Neural cell (in vitro differentiated cells): Measurements from ENCODE around the gene SLC12A4. TPM values are rescaled to one million over a fixed set of nuclear protein-coding genes. Genes with fewer than 3 reads are reported as not detected.

ENCODE experiments used
- H2AFZ ChIP-seq: fragments of 200-600, 300-800 bp; sonication (generic), shearing (Covaris generic); 2 replicates; pipeline ENCODE4 v1.6.0; 2014; ENCODE audit warnings: low read depth, mild to moderate bottlenecking, antibody characterized with exemption, low read length, moderate library complexity
- H3F3A ChIP-seq: fragments of 200-600 bp; shearing (Covaris generic); 2 replicates; pipeline ENCODE4 v1.6.1; 2016; ENCODE audit warnings: mild to moderate bottlenecking, moderate library complexity, mixed read lengths, antibody characterized with exemption, low read length; ENCODE audit not compliant: insufficient read depth, poor library complexity, severe bottlenecking
- H3K27ac ChIP-seq: fragments of 200-600, 300-800 bp; sonication (generic), shearing (Covaris generic); 2 replicates; pipeline ENCODE4 v1.5.1; 2014; ENCODE audit warnings: mild to moderate bottlenecking, low read length, moderate library complexity
- H3K27me3 ChIP-seq: fragments of 300-800, 200-600 bp; sonication (generic), shearing (Covaris generic); 2 replicates; pipeline ENCODE4 v1.6.0; 2014; ENCODE audit warnings: mild to moderate bottlenecking, low read depth, low read length, moderate library complexity; ENCODE audit not compliant: insufficient read depth
- H3K36me3 ChIP-seq: fragments of 300-800, 200-600 bp; sonication (generic), shearing (Covaris generic); 2 replicates; pipeline ENCODE4 v1.5.1; 2014; ENCODE audit warnings: mild to moderate bottlenecking, antibody characterized with exemption, low read length, moderate library complexity; ENCODE audit not compliant: insufficient read depth
- H3K4me2 ChIP-seq: fragments of 300-800, 200-600 bp; sonication (generic), shearing (Covaris generic); 2 replicates; pipeline ENCODE4 v1.6.0; 2014; ENCODE audit warnings: mild to moderate bottlenecking, low read length
- H3K4me3 ChIP-seq: fragments of 300-800, 200-600 bp; sonication (generic), shearing (Covaris generic); 2 replicates; pipeline ENCODE4 v1.5.1; 2014; ENCODE audit warnings: mild to moderate bottlenecking, low read length, moderate library complexity
- H3K79me2 ChIP-seq: fragments of 200-600 bp; shearing (Covaris generic); replicated peaks from 2 replicates; pipeline ENCODE4 v1.6.0; 2014; ENCODE audit warnings: mild to moderate bottlenecking, low read length, moderate library complexity; ENCODE audit not compliant: insufficient read depth
- H3K9ac ChIP-seq: fragments of 300-800, 200-600 bp; sonication (generic), shearing (Covaris generic); 2 replicates; pipeline ENCODE4 v1.6.1; 2016; ENCODE audit warnings: mild to moderate bottlenecking, low read length, mixed read lengths
- H3K9me2 ChIP-seq: fragments of 200-600 bp; shearing (Covaris generic); 2 replicates; pipeline ENCODE4 v1.6.1; 2016; ENCODE audit warnings: mild to moderate bottlenecking, low read length, mixed read lengths; ENCODE audit not compliant: insufficient read depth
- H3K9me3 ChIP-seq: fragments of 200-600, 300-800 bp; sonication (generic), shearing (Covaris generic); 2 replicates; pipeline ENCODE4 v1.6.1; 2016; ENCODE audit warnings: mild to moderate bottlenecking, mixed run types, low read length, moderate library complexity, mixed read lengths
- H4K20me1 ChIP-seq: fragments of 200-600 bp; shearing (Covaris generic); 2 replicates; pipeline ENCODE4 v1.6.1; 2016; ENCODE audit warnings: mild to moderate bottlenecking, mixed run types; ENCODE audit not compliant: insufficient read depth
- CTCF ChIP-seq: fragments of 450-650 bp; IDR thresholded peaks from 2 replicates; pipeline ENCODE4 v1.5.1; 2014; ENCODE audit warnings: antibody characterized with exemption, mild to moderate bottlenecking, moderate library complexity; ENCODE audit not compliant: poor library complexity, severe bottlenecking
- EP300 ChIP-seq: fragments of 450-650 bp; conservative IDR thresholded peaks from 2 replicates; pipeline ENCODE4 v1.6.1; 2014; ENCODE audit warnings: antibody characterized with exemption, mild to moderate bottlenecking, moderate library complexity; ENCODE audit not compliant: poor library complexity, severe bottlenecking
- EZH2 ChIP-seq: fragments of 200-600, 300-800 bp; shearing (Covaris generic), sonication (generic); IDR thresholded peaks from 2 replicates; pipeline ENCODE4 v1.6.1; 2014; ENCODE audit warnings: antibody characterized with exemption, low read length, borderline replicate concordance, mild to moderate bottlenecking; ENCODE audit not compliant: insufficient read depth, poor library complexity, severe bottlenecking
- MXI1 ChIP-seq: fragments of 450-650 bp; conservative IDR thresholded peaks from 2 replicates; pipeline ENCODE4 v1.6.1; 2014; ENCODE audit warnings: antibody characterized with exemption, mild to moderate bottlenecking; ENCODE audit not compliant: poor library complexity, severe bottlenecking
- POLR2AphosphoS5 ChIP-seq: IDR thresholded peaks from 2 replicates; pipeline ENCODE4 v1.6.1; 2012
- RAD21 ChIP-seq: fragments of 450-650 bp; conservative IDR thresholded peaks from 2 replicates; pipeline ENCODE4 v1.6.1; 2014; ENCODE audit warnings: antibody characterized with exemption, mild to moderate bottlenecking, moderate library complexity
- REST ChIP-seq: IDR thresholded peaks from 2 replicates; pipeline ENCODE4 v1.6.1; 2012; ENCODE audit warnings: borderline replicate concordance
- SMC3 ChIP-seq: fragments of 450-650 bp; conservative IDR thresholded peaks from 2 replicates; pipeline ENCODE4 v1.6.1; 2014; ENCODE audit warnings: antibody characterized with exemption, mild to moderate bottlenecking, moderate library complexity; ENCODE audit not compliant: poor library complexity
- TAF1 ChIP-seq: IDR thresholded peaks from 2 replicates; pipeline ENCODE4 v1.6.1; 2012; ENCODE audit warnings: low read depth
- polyA plus RNA-seq: library from polyadenylated mRNA; depleted of rRNA; stranded (reverse); fragments of >200 nt; gene quantifications from 2 replicates; pipeline ENCODE4 v1.2.3, GENCODE V29; 2014

Gene SLC12A4
- polyA plus RNA-seq, 1 donor from 2014 or later = 0.11 TPM

- Histone ChIP-seq H3K9me3 (no peaks in the 10 kb centered on the region), H2AFZ (no peak overlapping the region), H3K27me3 (no peaks in the 10 kb centered on the region), H3K4me2 (no peak overlapping the region), H3K9me2 (no peaks in the 10 kb centered on the region), H4K20me1 (no peaks in the 10 kb centered on the region), H3F3A (no peaks in the 10 kb centered on the region), H3K36me3 (no peaks in the 10 kb centered on the region), H3K4me3 (no peak overlapping the region), H3K9ac (no peak overlapping the region), H3K27ac (no peak overlapping the region), H3K79me2 (no peaks in the 10 kb centered on the region)
- no peak for TF ChIP-seq EP300
- no peak for TF ChIP-seq TAF1
- no peak for TF ChIP-seq RAD21
- TF ChIP-seq CTCF = no peak
- TF ChIP-seq POLR2AphosphoS5 = no peak
- no peak for TF ChIP-seq EZH2
- TF ChIP-seq REST = no peak
- no peak for TF ChIP-seq MXI1
- TF ChIP-seq SMC3 = no peak
Observed at GRCh38 chr16:67932462-67932840, 36.0 kb downstream of the SLC12A4 start.

- Histone ChIP-seq H2AFZ (no peak within 1 kb of the TSS), H3K79me2 (no peaks in the 10 kb centered on the region), H3K4me3 (no peak within 1 kb of the TSS), H3K27me3 (no peaks in the 10 kb centered on the region), H3K9me3 (no peaks in the 10 kb centered on the region), H3K9me2 (no peaks in the 10 kb centered on the region), H4K20me1 (no peaks in the 10 kb centered on the region), H3F3A (no peaks in the 10 kb centered on the region), H3K36me3 (no peaks in the 10 kb centered on the region), H3K4me2 (no peak within 1 kb of the TSS), H3K9ac (no peak within 1 kb of the TSS), H3K27ac (no peak within 1 kb of the TSS)
- TF ChIP-seq TAF1 = no peak
- no peak for TF ChIP-seq EP300
- TF ChIP-seq POLR2AphosphoS5 = no peak
- no peak for TF ChIP-seq SMC3
- no peak for TF ChIP-seq EZH2
- no peak for TF ChIP-seq MXI1
Observed at GRCh38 chr16:67931712-67932461, 36.5 kb downstream of the SLC12A4 start, which contains the start of gene CTRL. CTRL (minus strand) TSS chr16:67931862; CDS start chr16:67931852, 10 bp downstream.
